ENCODE results near the gene AQP2.

The AQP2 gene

DNA sequence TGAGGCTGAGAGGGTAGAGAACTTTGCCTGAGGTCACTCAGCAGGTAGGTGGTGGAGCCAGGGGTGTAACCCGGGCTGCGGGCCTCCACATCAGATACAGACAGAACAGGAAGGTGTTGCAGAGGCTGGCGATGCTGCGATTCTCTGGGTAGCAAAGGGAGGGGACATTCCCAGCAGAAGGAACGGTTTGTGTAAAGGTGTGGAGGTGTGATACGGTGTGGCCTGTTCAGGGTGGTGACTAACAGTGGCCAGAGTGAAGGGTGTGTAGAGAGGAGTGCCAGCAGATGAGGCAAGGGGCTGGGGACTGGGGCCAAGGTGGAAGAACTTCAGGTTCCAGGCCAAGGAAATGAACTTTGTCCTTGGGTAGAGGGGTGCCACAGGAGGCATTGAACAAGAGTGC is 28.6 kb upstream of the AQP2 start:
- no peak overlapping the region for H3K4me3 ChIP-seq (IDR thresholded peaks at IDR 0.05; ENCODE audit: insufficient read depth, low read depth, low read length)

DNA sequence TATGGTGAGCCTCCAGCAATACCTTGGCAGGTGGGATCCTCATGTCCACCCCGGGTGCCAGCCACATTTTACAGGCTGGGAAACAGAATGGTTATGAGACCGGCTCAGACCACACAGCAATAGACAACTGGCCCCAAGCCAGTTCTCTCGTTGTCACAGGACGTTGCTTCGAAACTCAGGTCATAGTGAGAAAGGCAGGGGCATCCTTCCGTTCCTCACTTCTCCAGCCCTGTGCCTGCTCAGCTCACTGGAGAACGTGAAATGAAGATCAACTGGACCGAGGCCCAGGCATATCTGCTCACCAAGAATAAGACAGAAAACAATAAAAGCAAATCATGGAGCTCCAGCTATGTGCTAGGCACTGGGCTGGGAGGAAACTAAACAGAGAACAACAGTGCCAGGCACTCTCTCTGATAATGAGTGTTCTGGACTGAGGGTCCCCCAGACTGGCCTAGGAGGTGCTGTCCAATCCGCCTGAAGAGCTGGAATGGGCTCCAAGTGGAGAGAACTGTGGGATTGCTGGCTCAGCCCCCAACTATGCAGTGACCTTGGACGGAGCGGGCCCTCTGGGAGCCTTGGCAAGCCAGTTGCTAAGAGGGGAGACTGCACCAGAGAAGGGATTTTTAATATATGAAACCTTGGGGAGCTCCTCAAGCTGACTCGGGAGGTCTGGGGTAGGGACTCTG is 28.0 kb upstream of the AQP2 start:
- TF ChIP-seq, protein P1, sequence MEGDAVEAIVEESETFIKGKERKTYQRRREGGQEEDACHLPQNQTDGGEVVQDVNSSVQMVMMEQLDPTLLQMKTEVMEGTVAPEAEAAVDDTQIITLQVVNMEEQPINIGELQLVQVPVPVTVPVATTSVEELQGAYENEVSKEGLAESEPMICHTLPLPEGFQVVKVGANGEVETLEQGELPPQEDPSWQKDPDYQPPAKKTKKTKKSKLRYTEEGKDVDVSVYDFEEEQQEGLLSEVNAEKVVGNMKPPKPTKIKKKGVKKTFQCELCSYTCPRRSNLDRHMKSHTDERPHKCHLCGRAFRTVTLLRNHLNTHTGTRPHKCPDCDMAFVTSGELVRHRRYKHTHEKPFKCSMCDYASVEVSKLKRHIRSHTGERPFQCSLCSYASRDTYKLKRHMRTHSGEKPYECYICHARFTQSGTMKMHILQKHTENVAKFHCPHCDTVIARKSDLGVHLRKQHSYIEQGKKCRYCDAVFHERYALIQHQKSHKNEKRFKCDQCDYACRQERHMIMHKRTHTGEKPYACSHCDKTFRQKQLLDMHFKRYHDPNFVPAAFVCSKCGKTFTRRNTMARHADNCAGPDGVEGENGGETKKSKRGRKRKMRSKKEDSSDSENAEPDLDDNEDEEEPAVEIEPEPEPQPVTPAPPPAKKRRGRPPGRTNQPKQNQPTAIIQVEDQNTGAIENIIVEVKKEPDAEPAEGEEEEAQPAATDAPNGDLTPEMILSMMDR (conservative IDR thresholded peaks at IDR 0.05; ENCODE audit: low read depth, low read length) = no peak
- H3K27ac ChIP-seq = no peak overlapping the region

More for the DNA sequence above, 28.6 kb upstream of the AQP2 start:
- Histone ChIP-seq H3K4me1 (ENCODE audit: low read depth, poor library complexity, severe bottlenecking) (no peaks in the 10 kb centered on the region), H3K27ac (no peak overlapping the region), H3K36me3 (ENCODE audit: insufficient read depth) (no peaks in the 10 kb centered on the region), H3K27me3 (ENCODE audit: insufficient read depth, low read depth) (no peaks in the 10 kb centered on the region), H3K79me2 (ENCODE audit: insufficient read depth, low read depth) (no peaks in the 10 kb centered on the region), H2AFZ (ENCODE audit: low read depth) (no peak overlapping the region), H3K4me2 (no peak overlapping the region), H3K9ac (no peak overlapping the region), H4K20me1 (ENCODE audit: insufficient read depth) (no peaks in the 10 kb centered on the region)
- TF ChIP-seq, protein P1 (conservative IDR thresholded peaks at IDR 0.05; ENCODE audit: low read depth, low read length) = no peak

DNA sequence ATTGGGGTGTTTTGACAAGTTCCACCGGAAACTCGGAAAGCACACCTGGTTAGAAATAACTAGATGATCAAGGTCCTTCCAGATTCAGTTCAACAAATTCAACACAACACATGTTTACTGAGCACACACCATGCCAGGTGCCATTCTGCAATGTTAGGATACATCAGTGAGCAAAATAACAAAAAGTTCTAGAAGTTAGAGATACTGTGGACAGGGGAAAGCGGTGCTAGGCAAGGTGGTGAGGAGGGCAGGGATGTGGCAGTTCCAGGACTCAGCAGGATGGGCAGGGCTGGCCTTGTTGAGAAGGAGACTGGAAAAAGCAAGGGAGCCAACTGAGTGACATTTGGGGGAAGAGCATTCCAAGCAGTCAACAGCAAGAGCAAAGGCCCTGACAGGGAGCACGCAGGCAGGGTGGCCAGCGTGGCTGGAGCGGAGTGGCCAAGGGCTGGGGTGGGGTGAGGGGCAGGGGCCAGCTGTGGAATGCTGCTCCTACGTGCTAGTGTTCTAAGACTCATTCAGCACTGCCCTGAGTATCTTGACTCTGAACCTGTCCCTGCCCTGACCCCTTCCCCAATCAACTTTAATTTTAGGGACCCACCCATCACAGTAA is 27.4 kb upstream of the AQP2 start:
- Histone ChIP-seq H3K36me3 (ENCODE audit: insufficient read depth) (no peaks in the 10 kb centered on the region), H3K27me3 (ENCODE audit: insufficient read depth, low read depth) (no peaks in the 10 kb centered on the region), H3K4me1 (ENCODE audit: low read depth, poor library complexity, severe bottlenecking) (no peaks in the 10 kb centered on the region), H3K79me2 (ENCODE audit: insufficient read depth, low read depth) (no peaks in the 10 kb centered on the region), H3K4me3 (IDR thresholded peaks at IDR 0.05; ENCODE audit: insufficient read depth, low read depth, low read length) (no peak overlapping the region), H4K20me1 (ENCODE audit: insufficient read depth) (no peaks in the 10 kb centered on the region), H2AFZ (ENCODE audit: low read depth) (no peak overlapping the region), H3K9ac (no peak overlapping the region), H3K27ac (no peak overlapping the region), H3K4me2 (no peak overlapping the region)
- TF ChIP-seq, protein P1 (conservative IDR thresholded peaks at IDR 0.05; ENCODE audit: low read depth, low read length) = no peak

More for the DNA sequence above, 28.0 kb upstream of the AQP2 start:
- Histone ChIP-seq H3K4me3 (IDR thresholded peaks at IDR 0.05; ENCODE audit: insufficient read depth, low read depth, low read length) (no peak overlapping the region), H3K27me3 (ENCODE audit: insufficient read depth, low read depth) (no peaks in the 10 kb centered on the region), H4K20me1 (ENCODE audit: insufficient read depth) (no peaks in the 10 kb centered on the region), H3K4me2 (no peak overlapping the region), H3K79me2 (ENCODE audit: insufficient read depth, low read depth) (no peaks in the 10 kb centered on the region), H3K36me3 (ENCODE audit: insufficient read depth) (no peaks in the 10 kb centered on the region), H2AFZ (ENCODE audit: low read depth) (no peak overlapping the region), H3K9ac (no peak overlapping the region), H3K4me1 (ENCODE audit: low read depth, poor library complexity, severe bottlenecking) (no peaks in the 10 kb centered on the region)

DNA sequence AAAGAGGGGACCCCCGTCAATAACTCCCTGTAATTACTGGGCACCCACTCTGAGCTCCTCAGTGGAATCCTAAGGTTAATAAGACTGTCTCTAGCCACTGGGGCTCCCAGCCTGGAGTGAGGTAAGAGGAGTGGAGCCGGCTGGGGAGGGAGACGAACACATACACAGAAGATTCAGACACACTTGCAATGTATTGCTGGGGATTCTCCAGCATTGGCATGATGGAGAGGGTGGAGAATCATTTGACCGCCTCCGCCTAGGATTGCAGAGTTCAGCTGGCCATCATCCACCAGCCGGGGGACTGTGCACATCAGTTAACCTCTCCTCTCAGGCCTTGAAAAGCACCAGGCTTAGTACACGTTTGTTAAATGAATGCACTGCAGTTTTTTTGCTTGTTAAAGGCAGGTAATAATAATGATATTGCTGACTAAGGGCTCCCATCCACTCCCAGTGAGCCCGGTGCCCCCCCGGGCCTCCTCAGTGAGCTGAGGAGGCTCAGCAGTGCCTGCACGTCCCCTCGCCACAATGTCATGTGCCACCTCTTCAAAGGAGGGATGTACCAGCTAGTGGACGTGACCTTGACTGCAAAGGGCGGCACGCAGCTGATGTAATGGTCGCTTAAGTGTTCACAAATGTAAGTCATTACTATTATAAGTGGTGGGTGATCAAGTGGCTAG is 26.5 kb upstream of the AQP2 start:
- H3K36me3 ChIP-seq (ENCODE audit: insufficient read depth) = no peaks in the 10 kb centered on the region
- H3K27ac ChIP-seq = no peak overlapping the region
- no peaks in the 10 kb centered on the region for H3K79me2 ChIP-seq (ENCODE audit: insufficient read depth, low read depth)
- TF ChIP-seq, protein P1 (conservative IDR thresholded peaks at IDR 0.05; ENCODE audit: low read depth, low read length) = no peak
- no peak overlapping the region for H3K9ac ChIP-seq
- H3K4me1 ChIP-seq (ENCODE audit: low read depth, poor library complexity, severe bottlenecking) = no peaks in the 10 kb centered on the region
- no peaks in the 10 kb centered on the region for H4K20me1 ChIP-seq (ENCODE audit: insufficient read depth)
- no peak overlapping the region for H3K4me2 ChIP-seq
- no peak overlapping the region for H3K4me3 ChIP-seq (IDR thresholded peaks at IDR 0.05; ENCODE audit: insufficient read depth, low read depth, low read length)
- no peak overlapping the region for H2AFZ ChIP-seq (ENCODE audit: low read depth)
- no peaks in the 10 kb centered on the region for H3K27me3 ChIP-seq (ENCODE audit: insufficient read depth, low read depth)
